GM19240 (cell line): ENCODE measurements around the gene GFPT1.
"Not testable (repeated sequence)": the region's sequence is repeated elsewhere in the genome, so short reads cannot be mapped to it uniquely, and the experiment has no call there.

Experiments used
- DNase-seq: peaks from one replicate; pipeline ENCODE4 v3.0.0; 2011; ENCODE audit warnings: low spot score; ENCODE audit not compliant: insufficient read length

Gene GFPT1

DNA sequence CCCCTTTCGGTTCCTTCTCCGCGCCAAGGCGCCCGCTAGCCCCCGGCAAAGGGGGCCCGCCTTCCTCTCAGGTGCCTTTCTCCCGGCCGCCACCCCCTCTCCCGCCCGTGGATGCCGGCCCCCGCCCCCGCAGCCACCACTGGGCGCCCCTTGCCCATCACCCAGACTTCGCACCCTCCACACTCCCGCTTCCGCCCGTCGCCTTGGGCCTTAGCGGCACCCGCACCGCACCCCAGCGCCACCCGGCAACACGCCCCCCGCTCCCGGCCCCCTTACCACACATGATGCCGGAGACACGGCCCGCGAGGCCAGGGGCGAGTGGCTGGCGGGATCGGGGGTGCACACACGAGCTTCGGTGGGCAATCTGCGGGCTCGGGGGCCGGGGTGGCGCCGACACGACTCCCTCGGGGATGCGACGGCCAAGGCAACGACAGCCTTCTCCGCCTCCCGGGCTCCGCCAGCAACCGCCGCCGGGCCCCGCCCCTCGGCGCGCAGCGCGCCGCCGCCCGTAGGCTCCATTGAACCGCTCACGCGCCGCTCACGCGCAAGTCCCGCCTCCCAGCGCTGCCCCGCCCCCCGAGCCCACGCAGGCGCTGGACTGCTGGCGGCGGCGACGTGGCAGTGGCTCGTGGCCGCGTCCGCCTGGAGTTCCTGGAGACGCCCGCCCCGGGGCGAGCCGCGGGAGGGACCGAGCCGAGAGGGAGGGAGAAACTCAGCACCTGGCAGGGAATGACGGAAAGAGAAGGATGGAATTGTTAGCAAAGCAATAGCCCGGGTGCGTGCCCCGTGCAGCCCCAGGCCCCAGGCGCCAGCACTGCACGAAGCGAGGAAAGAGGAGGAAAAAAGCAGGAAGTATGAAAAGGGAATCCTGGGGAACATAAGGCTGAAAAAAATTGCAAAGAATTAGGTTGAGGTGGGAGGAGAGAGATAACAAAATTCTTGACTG, at the start of gene GFPT1:
TSS of gene GFPT1 (minus strand) at position 439 of the 946 bp plus-strand sequence. CDS start at position 283, 156 bp downstream.
- peak; percentile 72 for DNase-seq

DNA sequence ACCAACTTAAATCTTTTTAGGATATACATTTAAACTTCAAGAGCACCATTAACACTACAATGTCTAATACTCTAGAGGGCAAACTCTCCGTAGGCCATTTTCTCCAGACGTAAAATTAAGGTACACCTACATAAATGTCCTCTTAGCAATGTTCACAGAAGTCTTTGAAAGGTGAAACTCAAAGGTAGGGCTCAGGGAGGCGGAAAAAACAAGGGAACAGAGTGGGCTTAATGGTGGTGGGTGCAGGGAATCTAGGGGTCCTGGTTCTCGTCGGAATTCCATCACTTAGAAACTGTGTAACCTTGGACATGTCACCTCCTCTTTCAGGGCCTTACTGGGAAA, 49.5 kb upstream of the GFPT1 start:
- no peak for DNase-seq

DNA sequence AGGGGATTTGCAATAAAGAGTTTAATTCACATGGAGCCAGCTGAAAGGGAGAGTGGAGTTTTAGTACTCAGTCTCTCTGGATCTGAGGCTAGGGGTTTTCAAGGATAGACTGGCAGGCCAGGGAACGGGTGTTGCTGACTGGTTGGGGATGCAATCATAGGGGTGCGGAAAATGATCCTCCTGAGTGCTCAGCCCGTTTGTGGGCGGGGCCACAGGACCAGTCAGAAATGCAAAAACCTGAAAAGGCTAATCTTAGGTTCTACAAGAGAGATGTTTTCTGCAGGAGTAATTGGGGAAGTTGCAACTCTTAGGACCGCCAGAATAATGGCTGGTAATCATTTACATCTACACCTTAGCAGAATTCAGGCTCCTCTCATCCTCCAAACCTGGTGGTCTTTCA, 47.7 kb upstream of the GFPT1 start:
- DNase-seq, result no peak

DNA sequence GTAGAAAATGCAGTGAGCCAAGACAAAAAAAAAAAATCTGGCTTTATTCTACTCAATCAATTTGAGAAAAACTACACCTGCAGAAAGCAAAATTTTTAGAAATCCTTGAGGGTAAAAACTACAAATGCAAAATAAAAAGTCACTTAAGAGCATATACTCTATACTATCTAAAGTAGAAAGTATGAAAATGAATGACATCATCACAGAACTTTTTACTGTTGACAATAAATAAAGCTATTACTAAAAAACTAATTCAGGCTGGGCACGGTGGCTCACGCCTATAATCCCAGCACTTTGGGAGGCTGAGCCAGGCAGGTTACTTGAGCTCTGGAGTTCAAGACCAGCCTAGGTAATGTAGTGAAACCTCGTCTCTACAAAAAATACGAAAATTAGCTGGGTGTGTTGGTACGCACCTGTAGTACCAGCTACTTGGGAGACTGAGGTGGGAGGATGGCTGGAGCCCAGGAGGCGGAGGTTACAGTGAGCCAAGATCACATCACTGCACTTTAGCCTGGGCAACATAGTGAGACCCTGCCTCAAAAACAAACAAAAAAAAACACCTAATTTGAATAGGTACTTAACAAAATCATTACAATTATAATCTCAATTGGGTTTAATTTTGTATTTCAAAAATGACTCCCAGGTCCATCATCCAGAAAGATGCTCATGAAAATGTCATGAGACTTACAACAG, 42.6 kb upstream of the GFPT1 start:
- DNase-seq, result no peak

DNA sequence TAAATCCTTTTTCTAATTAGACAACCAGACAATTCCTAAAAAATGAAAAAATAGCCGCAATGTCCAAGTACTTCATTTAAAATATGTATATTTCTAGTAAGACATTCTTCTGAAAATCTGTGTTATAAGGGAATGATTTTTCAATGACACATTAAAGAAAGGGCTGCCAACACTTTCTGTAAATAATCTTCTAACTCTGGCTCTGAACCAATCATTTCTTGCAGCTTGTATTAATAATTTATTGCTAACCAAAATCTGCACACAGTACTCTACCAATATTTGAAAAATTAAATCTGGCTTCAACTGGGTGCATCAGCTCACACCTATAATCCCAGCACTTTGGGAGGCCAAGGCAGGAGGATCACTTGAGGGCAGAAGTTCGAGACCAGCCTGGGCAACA, 42.0 kb upstream of the GFPT1 start:
- DNase-seq, result no peak

DNA sequence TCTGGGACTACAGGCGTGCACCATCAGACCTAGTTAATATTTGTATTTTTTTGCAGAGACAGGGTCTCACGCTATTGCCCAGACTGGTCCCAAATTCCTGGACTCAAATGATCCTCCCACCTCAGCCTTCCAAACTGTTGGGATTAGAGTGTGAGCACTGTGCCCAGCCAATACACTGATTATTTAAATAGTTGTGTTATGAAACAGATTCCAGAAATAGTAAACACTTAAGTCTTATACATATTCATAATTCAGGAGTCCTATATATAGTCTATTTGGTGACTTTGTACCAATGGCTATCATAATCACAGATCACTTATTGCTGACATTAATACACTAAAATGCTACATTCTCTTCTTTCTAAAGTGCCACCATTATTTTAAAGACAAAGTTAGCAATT, 37.4 kb upstream of the GFPT1 start:
- no peak for DNase-seq

DNA sequence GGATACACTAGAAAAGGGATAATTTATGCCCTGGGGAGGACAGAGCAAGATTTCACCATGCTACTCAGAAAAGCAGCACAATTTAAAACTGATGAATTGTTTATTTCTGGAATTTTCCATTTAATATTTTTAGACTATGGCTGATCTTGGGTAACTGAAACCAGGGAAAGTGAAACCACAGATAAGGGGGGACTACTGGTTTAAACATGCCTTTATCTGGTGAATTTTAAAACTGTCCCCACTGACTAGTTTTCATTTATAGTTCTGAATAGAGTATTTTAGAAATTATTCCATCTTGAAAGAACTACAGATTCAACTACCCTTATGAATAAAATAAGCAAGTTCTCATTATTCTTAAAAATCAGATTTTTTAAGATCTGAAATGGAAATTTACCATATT, 35.2 kb upstream of the GFPT1 start:
- DNase-seq, result no peak

DNA sequence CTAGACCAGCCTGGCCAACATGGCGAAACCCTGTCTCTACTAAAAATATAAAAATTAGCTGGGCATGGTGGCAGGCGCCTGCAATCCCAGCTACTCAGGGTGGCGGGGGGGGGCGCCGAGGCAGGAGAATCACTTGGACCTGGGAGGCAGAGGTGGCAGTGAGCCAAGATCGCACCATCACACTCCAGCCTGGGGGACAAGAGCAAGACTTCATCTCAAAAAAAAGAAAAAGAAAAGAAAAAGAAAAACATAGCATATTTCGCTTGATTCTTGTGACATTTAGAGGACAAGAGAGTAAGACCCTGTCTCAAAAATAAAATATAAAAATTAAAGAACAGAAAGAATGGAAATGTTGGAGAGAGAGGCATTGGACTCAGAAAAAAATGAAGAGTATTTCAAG, 32.1 kb upstream of the GFPT1 start:
- DNase-seq, result not testable (repeated sequence)

DNA sequence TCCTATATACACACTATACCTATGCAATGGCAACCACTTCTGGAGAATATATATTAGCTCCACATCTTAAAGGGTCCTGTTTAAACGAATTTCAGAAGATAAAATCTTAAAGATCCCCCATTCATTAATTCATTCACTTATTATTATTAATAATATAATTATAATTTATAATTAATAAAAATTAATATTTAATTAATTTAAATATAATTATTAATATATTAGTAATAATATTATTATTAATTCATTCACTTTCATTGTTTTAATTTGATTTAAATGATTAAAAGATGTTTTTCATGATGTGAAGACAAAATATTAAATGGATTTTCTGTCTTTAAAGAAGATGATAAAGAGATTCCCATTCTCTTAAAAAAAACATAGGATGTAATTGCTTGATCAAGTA, 29.1 kb upstream of the GFPT1 start:
- DNase-seq, result no peak

DNA sequence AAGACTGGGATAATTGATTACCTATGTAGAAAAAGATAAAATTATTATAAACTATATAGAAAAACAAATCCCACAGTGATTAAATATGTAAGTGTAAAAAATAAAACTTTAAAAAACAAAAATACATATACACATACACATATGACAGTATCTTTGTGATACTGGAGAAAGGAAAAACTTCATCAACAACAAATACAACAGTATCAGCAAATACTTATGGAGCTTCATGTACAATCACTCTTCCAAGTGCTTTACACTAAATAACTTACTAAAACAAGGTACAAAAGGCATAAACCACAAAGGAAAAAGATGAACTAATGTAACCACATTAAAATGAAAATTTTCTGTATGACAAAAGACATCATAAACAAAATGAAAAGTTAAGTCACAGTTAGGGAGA, 24.1 kb upstream of the GFPT1 start:
- no peak for DNase-seq

DNA sequence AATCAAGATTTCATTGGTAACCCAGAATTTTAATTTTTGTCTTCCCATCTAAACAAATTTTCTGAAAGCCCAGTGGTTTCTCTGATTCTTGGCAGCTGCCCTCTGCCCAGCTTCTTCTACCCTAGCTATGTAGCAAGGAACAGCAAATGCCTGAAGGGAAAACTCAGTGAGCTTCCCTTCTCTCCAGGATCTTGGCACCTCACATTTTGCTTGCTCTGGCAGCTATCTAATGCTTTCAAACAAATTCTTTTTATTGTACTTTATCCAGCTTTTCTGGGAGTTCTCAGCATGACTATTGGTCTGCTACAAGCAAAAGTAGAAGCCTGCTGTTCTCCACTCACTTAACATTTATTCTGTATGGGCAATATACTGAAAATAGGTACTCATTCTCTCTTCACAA, 18.3 kb upstream of the GFPT1 start:
- no peak for DNase-seq

DNA sequence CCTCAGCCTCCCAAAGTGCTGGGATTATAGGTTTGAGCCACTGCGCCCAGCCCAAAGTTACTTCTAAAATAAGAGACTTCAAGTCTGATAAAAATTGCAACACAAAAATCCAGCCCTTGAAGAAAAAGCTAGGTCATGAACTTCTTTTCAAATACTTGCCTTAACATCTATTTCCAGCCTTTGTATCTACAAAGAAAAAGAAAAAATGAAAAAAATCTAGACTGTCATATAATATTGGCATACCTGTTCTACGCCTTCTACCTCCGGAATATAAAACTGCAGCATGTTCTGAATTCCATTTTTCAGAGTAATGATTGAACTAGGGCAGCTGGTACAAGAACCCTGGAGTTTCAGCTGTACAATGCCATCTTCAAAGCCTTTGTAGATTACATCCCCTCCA, 13.1 kb upstream of the GFPT1 start:
- no peak for DNase-seq

DNA sequence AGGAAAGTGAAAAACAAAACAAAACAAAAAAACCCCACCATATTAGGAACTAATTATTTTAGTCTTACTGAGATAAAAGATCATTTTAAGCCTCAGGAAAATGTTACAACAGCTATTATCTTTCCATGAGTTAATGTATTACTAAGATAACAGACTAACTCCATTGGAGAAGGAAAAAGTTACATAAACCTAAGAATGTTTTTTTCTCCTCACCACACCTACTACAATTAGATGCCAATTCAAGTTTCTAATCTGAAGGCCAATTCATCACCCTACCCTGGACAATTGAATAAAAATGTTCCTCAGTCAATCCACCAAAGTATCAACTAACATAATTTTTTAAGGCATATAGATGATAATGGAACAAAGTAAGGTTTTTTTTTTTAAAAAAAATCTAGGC, 10.2 kb upstream of the GFPT1 start:
- DNase-seq, result no peak

DNA sequence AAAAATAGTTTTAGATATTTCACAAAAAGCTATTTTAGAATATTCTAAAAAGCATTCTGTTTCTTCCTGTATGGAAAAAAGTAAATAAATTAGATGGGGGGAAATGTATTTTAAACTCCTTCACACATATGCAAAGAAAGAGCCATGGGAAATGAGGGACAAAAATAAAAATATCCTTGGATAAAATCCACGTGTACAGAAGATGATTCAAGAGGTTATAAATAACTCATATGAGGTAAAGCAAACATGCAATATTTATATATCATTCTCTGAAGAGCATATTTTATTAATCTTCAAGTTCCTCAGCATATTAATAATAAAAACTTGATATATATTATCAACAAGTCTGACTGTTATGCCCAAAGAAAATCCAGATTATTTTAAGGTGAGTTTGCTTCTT, 8.8 kb upstream of the GFPT1 start:
- DNase-seq, result no peak

DNA sequence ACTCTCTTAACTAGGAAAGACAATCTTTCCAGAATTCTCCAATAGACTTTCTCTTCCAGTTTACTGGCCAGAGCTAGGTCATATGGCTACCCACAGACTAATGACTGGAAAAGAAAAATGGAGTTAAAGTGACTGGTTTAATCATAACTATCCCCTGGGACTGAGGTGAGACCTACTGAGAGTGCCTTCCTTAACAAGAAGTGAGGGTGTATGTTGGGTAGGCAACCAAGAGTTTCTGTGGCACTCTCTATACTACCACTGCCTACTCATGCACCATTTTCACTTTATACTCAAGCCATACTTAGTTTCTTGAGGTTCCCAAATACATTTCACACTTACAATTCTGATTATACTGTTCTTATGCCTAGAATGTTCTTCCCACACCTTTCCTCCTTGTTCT, 6.9 kb upstream of the GFPT1 start:
- DNase-seq, result no peak

DNA sequence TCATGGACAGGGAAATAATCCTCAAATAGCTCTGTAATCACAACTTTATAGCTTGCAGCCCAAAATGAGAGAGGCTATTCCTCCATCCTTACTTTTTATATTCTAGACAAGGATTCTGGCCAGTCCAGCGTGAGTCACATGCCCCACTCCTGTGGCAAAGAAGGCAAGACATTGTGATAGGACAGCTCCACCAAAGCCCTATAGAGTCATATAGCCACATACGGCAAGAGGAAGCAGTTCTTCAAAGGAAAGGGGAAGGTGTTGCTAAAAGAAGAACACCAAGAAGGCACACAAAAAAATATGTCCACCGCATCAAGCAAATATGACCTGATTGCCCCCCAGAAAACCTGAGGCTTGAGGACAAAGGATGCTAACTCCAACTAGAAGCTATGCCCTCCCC, 3.4 kb upstream of the GFPT1 start:
- DNase-seq, result no peak

DNA sequence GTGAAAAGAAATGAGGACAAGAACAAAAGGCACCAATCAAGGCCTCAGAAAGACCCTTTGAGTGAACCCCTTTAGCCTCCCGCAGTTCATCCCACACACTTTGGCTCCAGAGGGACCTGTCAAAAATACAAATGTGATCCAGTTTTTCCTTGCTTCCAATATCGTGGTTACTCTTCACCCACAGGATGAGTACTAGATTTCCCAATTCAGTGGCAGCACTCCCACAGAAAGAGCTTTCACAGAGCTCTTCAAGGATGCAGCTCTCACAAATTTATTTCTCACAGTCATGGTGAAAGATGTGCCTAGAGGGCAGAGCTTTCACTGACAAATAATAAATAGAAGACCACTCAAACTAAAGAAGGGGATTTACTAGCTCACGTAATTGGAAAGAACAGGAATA, 3.0 kb upstream of the GFPT1 start:
- DNase-seq, result no peak

DNA sequence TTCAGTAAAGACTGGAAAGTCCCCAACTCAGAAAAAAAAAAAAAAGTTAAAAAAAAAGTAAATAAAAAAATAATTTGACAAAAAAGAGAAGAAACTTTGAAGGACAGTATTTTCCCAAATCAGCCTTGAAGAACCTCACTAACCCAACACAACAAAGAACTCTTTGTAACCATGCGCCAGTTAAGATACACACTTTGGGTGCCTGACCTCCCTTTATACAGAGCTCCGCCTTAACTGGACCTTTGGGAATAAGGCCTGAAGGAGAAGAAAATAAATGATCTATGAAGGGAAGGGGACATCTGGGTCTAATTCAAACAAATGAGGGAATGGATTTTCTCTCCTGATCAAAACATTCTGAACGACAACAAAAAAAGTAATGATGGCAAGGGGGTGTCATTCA, 2.2 kb upstream of the GFPT1 start:
- DNase-seq, result no peak

DNA sequence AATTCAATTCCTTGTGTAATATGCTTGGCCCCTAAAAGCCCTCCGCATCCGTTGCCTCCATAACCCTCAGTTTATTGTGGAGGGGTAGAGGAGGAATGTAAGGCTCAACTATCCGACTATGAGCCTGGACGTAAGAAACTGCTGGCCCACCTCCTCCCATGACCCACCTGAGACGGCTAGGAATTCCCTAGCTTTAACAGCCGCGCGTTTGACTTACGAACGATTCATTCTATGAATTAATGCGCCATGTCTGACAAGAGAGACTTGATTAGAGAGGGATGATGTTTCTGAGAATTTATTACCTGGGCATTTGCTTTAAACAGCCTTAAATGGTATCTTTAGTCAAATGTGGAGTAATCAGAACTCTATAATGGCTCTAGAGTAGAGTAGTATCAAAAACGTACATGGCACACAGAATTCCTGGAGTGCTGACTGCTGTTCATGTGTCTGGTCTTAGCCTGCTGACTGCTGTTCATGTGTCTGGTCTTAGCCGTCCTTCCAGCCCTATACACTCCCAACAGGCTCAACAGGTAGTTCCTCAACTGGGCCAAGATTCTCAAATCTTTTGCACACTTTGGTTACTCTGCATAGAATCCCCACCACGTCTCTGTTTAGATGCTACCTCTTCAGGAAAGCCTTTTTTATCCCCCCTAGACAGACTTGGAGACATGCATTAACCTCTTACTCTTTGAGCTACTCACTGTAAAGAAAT, 899 bp upstream of the GFPT1 start:
- DNase-seq, result no peak

DNA sequence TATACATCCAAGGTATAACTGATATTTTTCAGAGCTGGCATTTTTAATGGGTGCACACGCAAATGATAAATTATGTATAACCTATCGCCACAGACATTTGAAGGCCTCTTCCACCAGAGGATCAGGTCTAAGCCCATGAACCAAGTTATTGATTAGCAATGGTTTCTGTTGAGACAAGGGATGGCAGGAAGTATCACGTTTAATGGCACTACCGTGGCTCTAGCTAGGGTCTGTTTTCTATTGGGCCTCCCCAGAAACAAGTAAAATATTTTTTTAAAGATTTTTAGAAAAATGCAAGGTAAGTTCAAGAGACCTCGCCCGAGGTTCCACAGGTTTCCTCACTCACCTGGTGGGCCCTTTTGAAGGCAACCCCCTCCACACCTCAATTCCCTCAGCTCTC, 667 bp downstream of the GFPT1 start:
- DNase-seq, result no peak

DNA sequence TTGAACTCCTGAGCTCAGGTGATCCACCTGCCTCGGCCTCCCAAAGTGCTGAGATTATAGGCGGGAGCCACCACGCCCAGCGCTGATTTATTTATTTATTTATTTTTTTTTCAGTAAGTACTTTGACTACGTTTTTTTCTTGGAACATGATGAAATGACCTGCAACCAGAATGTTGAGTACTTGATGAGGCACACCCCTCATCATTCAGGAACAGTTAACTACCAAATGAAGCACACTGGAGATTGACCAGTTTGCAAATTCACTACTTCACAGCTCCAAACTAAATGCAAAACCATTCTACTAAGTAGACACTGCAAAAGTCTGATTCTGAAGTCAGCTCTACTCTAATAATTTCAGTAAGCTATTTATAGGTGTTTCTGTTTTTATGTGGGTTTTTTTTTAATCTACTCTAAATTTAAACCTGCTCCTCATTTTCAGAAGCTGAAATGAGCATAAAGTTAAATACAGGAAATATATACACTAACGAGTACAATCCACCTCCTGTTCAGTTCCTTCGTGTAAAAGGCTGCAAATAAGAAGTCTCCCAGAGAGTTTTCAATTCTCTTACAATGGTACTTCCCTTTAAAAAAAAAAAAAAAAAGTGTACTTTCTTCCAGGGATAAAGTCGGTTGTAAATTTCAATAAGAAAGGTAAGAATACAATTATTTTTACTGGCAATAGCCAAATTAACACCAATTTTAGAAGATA, 1.4 kb downstream of the GFPT1 start:
- no peak for DNase-seq

DNA sequence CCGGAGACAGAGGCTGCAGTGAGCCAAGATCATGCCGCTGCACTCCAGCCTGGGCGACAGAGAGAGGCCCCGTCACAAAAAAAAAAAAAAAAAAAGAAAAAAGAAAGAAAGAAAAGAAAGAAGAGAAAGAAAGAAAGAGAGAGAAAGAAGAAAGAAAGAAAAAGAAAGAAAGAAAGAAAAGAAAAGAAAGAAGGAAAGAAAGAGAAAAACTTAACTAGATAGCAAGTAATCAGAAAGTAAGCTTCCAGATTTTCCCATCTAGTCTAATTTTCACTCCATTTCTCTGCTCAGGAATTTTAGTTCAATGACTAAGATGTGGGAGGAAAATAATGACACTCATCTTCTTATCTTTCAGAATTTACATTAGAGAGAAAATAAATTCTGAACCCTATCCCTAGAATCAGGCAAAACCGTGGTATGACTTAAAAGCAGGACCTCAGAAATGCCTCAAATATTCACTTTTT, 2.4 kb downstream of the GFPT1 start:
- no peak for DNase-seq
